OCI-LY7 (cell line): Measurements from ENCODE around the gene KYNU.

Experiments
- EZH2phosphoT487 ChIP-seq: fragments of 200-600 bp; sonication (generic); IDR thresholded peaks from 2 replicates; pipeline ENCODE4 v1.6.1; 2018; ENCODE audit warnings: low read depth, borderline replicate concordance, mild to moderate bottlenecking, mixed run types, antibody characterized with exemption, low read length, moderate library complexity, mixed read lengths
- TF ChIP-seq, protein P1 (sequence below): fragments of 200-600 bp; sonication (generic); conservative IDR thresholded peaks from 2 replicates; pipeline ENCODE4 v1.5.1; 2014; ENCODE audit warnings: mild to moderate bottlenecking, antibody characterized with exemption, low read length, moderate library complexity, mixed read lengths

DNA sequence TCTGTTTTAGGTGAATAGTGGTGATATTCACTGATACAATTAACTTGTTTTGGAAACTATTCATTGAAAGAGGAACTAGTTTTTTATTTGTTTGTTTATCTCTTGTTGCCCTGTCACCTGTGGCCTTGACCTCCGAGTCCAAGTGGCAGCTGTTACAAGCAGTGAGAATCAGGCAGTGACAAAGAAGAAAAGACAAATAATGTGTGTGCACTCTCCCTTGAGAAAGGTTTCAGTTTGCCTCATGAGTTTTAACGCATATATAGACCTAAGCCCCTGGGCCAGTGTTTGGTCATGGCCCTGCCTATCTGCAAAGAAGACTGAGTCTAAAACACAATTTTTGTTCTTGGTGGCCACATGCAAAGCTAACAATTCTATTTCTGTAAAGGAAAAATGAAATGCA, 15.3 kb downstream of the KYNU start:
- TF ChIP-seq, protein P1, sequence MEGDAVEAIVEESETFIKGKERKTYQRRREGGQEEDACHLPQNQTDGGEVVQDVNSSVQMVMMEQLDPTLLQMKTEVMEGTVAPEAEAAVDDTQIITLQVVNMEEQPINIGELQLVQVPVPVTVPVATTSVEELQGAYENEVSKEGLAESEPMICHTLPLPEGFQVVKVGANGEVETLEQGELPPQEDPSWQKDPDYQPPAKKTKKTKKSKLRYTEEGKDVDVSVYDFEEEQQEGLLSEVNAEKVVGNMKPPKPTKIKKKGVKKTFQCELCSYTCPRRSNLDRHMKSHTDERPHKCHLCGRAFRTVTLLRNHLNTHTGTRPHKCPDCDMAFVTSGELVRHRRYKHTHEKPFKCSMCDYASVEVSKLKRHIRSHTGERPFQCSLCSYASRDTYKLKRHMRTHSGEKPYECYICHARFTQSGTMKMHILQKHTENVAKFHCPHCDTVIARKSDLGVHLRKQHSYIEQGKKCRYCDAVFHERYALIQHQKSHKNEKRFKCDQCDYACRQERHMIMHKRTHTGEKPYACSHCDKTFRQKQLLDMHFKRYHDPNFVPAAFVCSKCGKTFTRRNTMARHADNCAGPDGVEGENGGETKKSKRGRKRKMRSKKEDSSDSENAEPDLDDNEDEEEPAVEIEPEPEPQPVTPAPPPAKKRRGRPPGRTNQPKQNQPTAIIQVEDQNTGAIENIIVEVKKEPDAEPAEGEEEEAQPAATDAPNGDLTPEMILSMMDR: no peak
- TF ChIP-seq EZH2phosphoT487: no peak
